ENCODE results near the gene CSK. TPM values are rescaled to one million over a fixed set of nuclear protein-coding genes. Genes with fewer than 3 reads are reported as not detected.

CSK gene
- total RNA-seq, 4 donors from 2014 or later: 30.6 to 130 (median 45.2) TPM

GRCh38 chr15:74779162-74779648, 2.7 kb upstream of the CSK start:
- Histone ChIP-seq H3K4me1 (peaks cover 38 to 92% (median 66%) of the 10 kb centered on the region in 3 donors), H3K27ac (peak overlapping the region; percentile 12 to 99 (median 96))

GRCh38 chr15:74780523-74781430, 1.1 kb upstream of the CSK start:
- TF ChIP-seq POLR2A (IDR thresholded peaks at IDR 0.05): peak in 1 of 4 donors; percentile 40
- TF ChIP-seq CTCF (IDR thresholded peaks at IDR 0.05): no peak
- H3K27me3 ChIP-seq: no peaks in the 10 kb centered on the region
- intact Hi-C loops (cut with DNase I): no loop called here
- peak overlapping the region; percentile 95 to 99 (median 96) for H3K27ac ChIP-seq
- WGBS, 2 donors: 34 to 38% methylated on average over 16 of the region's 16 CpGs
- DNase-seq: no peak
- peak overlapping the region; percentile 79 to 96 (median 82) for H3K4me3 ChIP-seq
- no peaks in the 10 kb centered on the region for H3K36me3 ChIP-seq
- no peaks in the 10 kb centered on the region for H3K9me3 ChIP-seq
- H3K4me1 ChIP-seq: peaks cover 54 to 92% (median 70%) of the 10 kb centered on the region in 3 donors

More at GRCh38 chr15:74779162-74779648, 2.7 kb upstream of the CSK start:
- no peaks in the 10 kb centered on the region for H3K36me3 ChIP-seq
- H3K4me3 ChIP-seq: no peak overlapping the region
- TF ChIP-seq CTCF (IDR thresholded peaks at IDR 0.05) (no peak), POLR2A (IDR thresholded peaks at IDR 0.05) (no peak)
- H3K9me3 ChIP-seq: no peaks in the 10 kb centered on the region
- H3K27me3 ChIP-seq: no peaks in the 10 kb centered on the region
- intact Hi-C loops (cut with DNase I): no loop called here
- 62 to 87% methylated on average over 7 of the region's 7 CpGs for WGBS, 2 donors
- DNase-seq: no peak

- Histone ChIP-seq H3K36me3 (no peaks in the 10 kb centered on the region), H3K27me3 (no peaks in the 10 kb centered on the region), H3K9me3 (no peaks in the 10 kb centered on the region), H3K4me1 (peaks cover 57 to 92% (median 77%) of the 10 kb centered on the region in 3 donors), H3K4me3 (peak overlapping the region; percentile 79 to 96 (median 82)), H3K27ac (peak overlapping the region; percentile 95 to 99 (median 96))
- WGBS, 2 donors: 0% methylated on average over 14 to 24 of the region's 72 CpGs
- intact Hi-C loops (cut with DNase I): no loop called here
- no peak for DNase-seq
- TF ChIP-seq POLR2A (IDR thresholded peaks at IDR 0.05): no peak
- no peak for TF ChIP-seq CTCF (IDR thresholded peaks at IDR 0.05)
Observed at GRCh38 chr15:74782259-74783071, 585 bp downstream of the CSK start.

- no peak for TF ChIP-seq CTCF (IDR thresholded peaks at IDR 0.05)
- TF ChIP-seq POLR2A (IDR thresholded peaks at IDR 0.05): peak in 2 of 4 donors; percentile 19 to 31
- Histone ChIP-seq H3K36me3 (no peaks in the 10 kb centered on the region), H3K4me3 (peak overlapping the region; percentile 79 to 96 (median 82)), H3K27ac (peak overlapping the region; percentile 95 to 99 (median 96)), H3K9me3 (no peaks in the 10 kb centered on the region), H3K27me3 (no peaks in the 10 kb centered on the region), H3K4me1 (peaks cover 58 to 92% (median 77%) of the 10 kb centered on the region in 3 donors)
- 7% methylated on average over 3 of the region's 13 CpGs for WGBS, 2 donors
- DNase-seq: no peak
- intact Hi-C loops (cut with DNase I): no loop called here
Observed at GRCh38 chr15:74783072-74783807, 1.4 kb downstream of the CSK start.

Measured in esophagus squamous epithelium (tissue), 5 donors.